ENCODE results near the gene OR1F1. TPM values are rescaled to one million over a fixed set of nuclear protein-coding genes. Genes with fewer than 3 reads are reported as not detected.

The OR1F1 gene
- total RNA-seq, 1 donor from 2014 or later = 0.32 TPM

- no peaks in the 10 kb centered on the region for H4K20me1 ChIP-seq (ENCODE audit: insufficient read depth, low read length)
- H3K4me1 ChIP-seq (ENCODE audit: insufficient read depth, low read length) = no peaks in the 10 kb centered on the region
- no peak for TF ChIP-seq CTCF (IDR thresholded peaks at IDR 0.05; ENCODE audit: insufficient read depth, low read depth, low read length)
- TF ChIP-seq EZH2 (IDR thresholded peaks at IDR 0.05; ENCODE audit: insufficient read depth, low read length) = no peak
- H2AFZ ChIP-seq (ENCODE audit: low read depth, low read length) = no peak overlapping the region
- DNase-seq (ENCODE audit: low read depth) (peak; percentile 1), FAIRE-seq (no peak)
- H3K9me3 ChIP-seq (ENCODE audit: insufficient read depth, low read depth, low read length) = no peaks in the 10 kb centered on the region
- no peaks in the 10 kb centered on the region for H3K36me3 Mint-ChIP-seq (ENCODE audit: low read depth, unreplicated experiment)
- H3K4me2 ChIP-seq (ENCODE audit: low read length) = no peak overlapping the region
- H3K4me1 Mint-ChIP-seq (ENCODE audit: low read depth, unreplicated experiment) = no peaks in the 10 kb centered on the region
- no peak overlapping the region for H3K27ac ChIP-seq (ENCODE audit: low read depth, low read length)
- H3K27ac Mint-ChIP-seq (ENCODE audit: unreplicated experiment) = no peak overlapping the region
- H3K27me3 ChIP-seq (ENCODE audit: insufficient read depth, low read length) = no peaks in the 10 kb centered on the region
- no peaks in the 10 kb centered on the region for H3K79me2 ChIP-seq (ENCODE audit: insufficient read depth, low read length)
- H3K9me3 Mint-ChIP-seq (ENCODE audit: unreplicated experiment) = peaks cover 21% of the 10 kb centered on the region
- H3K36me3 ChIP-seq (ENCODE audit: insufficient read depth, low read length) = no peaks in the 10 kb centered on the region
- no peak overlapping the region for H3K4me3 ChIP-seq (ENCODE audit: insufficient read depth, low read depth, low read length)
- no peak overlapping the region for H3K9ac ChIP-seq (ENCODE audit: low read length)
- no peak overlapping the region for H3K4me3 Mint-ChIP-seq (ENCODE audit: unreplicated experiment)
- H3K27me3 Mint-ChIP-seq (ENCODE audit: low read depth, unreplicated experiment) = peaks cover 25% of the 10 kb centered on the region
Observed at GRCh38 chr16:3214904-3215600, 27.0 kb downstream of the OR1F1 start.

DNA sequence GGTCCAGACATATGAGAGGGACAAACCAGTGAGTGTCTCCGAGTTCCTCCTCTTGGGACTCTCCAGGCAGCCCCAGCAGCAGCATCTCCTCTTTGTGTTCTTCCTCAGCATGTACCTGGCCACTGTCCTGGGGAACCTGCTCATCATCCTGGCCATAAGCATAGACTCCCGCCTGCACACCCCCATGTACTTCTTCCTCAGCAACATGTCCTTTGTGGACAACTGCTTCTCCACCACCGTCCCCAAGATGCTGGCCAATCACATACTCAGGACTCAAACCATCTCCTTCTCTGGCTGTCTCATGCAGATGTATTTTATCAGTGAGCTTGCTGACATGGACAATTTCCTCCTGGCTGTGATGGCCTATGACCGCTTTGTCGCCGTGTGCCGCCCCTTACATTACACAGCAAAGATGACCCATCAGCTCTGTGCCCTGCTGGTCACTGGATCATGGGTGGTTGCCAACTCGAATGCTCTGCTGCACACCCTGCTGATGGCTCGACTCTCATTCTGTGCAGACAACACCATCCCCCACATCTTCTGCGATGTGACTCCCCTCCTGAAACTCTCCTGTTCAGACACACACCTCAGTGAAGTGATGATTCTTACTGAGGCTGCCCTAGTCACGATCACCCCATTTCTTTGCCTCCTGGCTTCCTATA is 27.7 kb downstream of the OR1F1 start:
- Mint-ChIP-seq H3K36me3 (ENCODE audit: low read depth, unreplicated experiment) (no peaks in the 10 kb centered on the region), H3K4me3 (ENCODE audit: unreplicated experiment) (no peak overlapping the region), H3K9me3 (ENCODE audit: unreplicated experiment) (peaks cover 17% of the 10 kb centered on the region), H3K27me3 (ENCODE audit: low read depth, unreplicated experiment) (peaks cover 25% of the 10 kb centered on the region), H3K4me1 (ENCODE audit: low read depth, unreplicated experiment) (no peaks in the 10 kb centered on the region), H3K27ac (ENCODE audit: unreplicated experiment) (no peak overlapping the region)
- Histone ChIP-seq H3K27me3 (ENCODE audit: insufficient read depth, low read length) (no peaks in the 10 kb centered on the region), H4K20me1 (ENCODE audit: insufficient read depth, low read length) (no peaks in the 10 kb centered on the region), H3K79me2 (ENCODE audit: insufficient read depth, low read length) (no peaks in the 10 kb centered on the region), H3K4me2 (ENCODE audit: low read length) (no peak overlapping the region), H3K36me3 (ENCODE audit: insufficient read depth, low read length) (no peaks in the 10 kb centered on the region), H3K4me1 (ENCODE audit: insufficient read depth, low read length) (no peaks in the 10 kb centered on the region), H3K4me3 (ENCODE audit: insufficient read depth, low read depth, low read length) (no peak overlapping the region), H3K9me3 (ENCODE audit: insufficient read depth, low read depth, low read length) (no peaks in the 10 kb centered on the region), H3K27ac (ENCODE audit: low read depth, low read length) (no peak overlapping the region), H3K9ac (ENCODE audit: low read length) (no peak overlapping the region), H2AFZ (ENCODE audit: low read depth, low read length) (no peak overlapping the region)
- DNase-seq (ENCODE audit: low read depth) (no peak), FAIRE-seq (no peak)
- TF ChIP-seq EZH2 (IDR thresholded peaks at IDR 0.05; ENCODE audit: insufficient read depth, low read length) = no peak
- TF ChIP-seq CTCF (IDR thresholded peaks at IDR 0.05; ENCODE audit: insufficient read depth, low read depth, low read length) = no peak

- Histone ChIP-seq H4K20me1 (ENCODE audit: insufficient read depth, low read length) (no peaks in the 10 kb centered on the region), H3K36me3 (ENCODE audit: insufficient read depth, low read length) (no peaks in the 10 kb centered on the region), H3K27me3 (ENCODE audit: insufficient read depth, low read length) (no peaks in the 10 kb centered on the region), H2AFZ (ENCODE audit: low read depth, low read length) (no peak overlapping the region), H3K9me3 (ENCODE audit: insufficient read depth, low read depth, low read length) (peaks cover under 1% of the 10 kb centered on the region), H3K27ac (ENCODE audit: low read depth, low read length) (no peak overlapping the region), H3K4me1 (ENCODE audit: insufficient read depth, low read length) (no peaks in the 10 kb centered on the region), H3K9ac (ENCODE audit: low read length) (no peak overlapping the region), H3K4me3 (ENCODE audit: insufficient read depth, low read depth, low read length) (no peak overlapping the region), H3K79me2 (ENCODE audit: insufficient read depth, low read length) (no peaks in the 10 kb centered on the region), H3K4me2 (ENCODE audit: low read length) (no peak overlapping the region)
- Mint-ChIP-seq H3K36me3 (ENCODE audit: low read depth, unreplicated experiment) (no peaks in the 10 kb centered on the region), H3K4me3 (ENCODE audit: unreplicated experiment) (no peak overlapping the region), H3K9me3 (ENCODE audit: unreplicated experiment) (peaks cover 21% of the 10 kb centered on the region), H3K4me1 (ENCODE audit: low read depth, unreplicated experiment) (no peaks in the 10 kb centered on the region), H3K27me3 (ENCODE audit: low read depth, unreplicated experiment) (peaks cover 25% of the 10 kb centered on the region), H3K27ac (ENCODE audit: unreplicated experiment) (no peak overlapping the region)
- no peak for DNase-seq (ENCODE audit: low read depth)
- no peak for FAIRE-seq
- TF ChIP-seq CTCF (IDR thresholded peaks at IDR 0.05; ENCODE audit: insufficient read depth, low read depth, low read length) = no peak
- TF ChIP-seq EZH2 (IDR thresholded peaks at IDR 0.05; ENCODE audit: insufficient read depth, low read length) = no peak
Observed at GRCh38 chr16:3216263-3216640, 28.2 kb downstream of the OR1F1 start.

Data from astrocyte (in vitro differentiated cells and primary cell).